Fibroblast of skin of abdomen (primary cell): ENCODE data around the gene NMU.
"Not testable (repeated sequence)": the region's sequence is repeated elsewhere in the genome, so short reads cannot be mapped to it uniquely, and the experiment has no call there.

Source experiments
- DNase-seq: peaks from one replicate; pipeline ENCODE4 v3.0.0-alpha.2; 2013

The NMU gene

DNA sequence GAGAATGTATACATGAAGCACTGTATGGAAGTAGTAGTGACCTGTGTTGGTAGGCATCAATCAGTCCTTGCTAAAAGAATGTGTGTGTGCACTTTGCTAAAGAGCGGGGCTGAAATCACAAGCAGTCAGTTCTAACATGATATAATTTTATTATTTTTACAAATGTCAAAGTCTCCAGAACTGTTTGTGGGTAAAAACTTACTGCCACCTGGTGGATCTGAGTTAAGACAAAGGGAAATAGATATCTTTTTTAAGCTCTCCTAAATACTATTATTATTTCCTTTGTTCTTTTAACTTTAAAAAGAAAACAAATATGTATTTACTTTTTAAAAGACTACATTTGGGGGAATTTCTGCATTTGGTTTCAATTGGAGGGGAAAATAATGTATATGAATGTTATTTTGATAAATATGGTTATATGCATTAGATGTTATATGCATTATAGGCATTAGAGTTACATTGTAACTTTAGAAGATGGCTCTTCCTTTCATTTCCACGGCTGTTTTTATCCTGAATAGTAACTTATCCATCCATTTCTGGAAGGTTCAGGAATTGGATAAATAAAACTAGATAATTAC, 81.6 kb downstream of the NMU start:
- DNase-seq = peak; percentile 56

DNA sequence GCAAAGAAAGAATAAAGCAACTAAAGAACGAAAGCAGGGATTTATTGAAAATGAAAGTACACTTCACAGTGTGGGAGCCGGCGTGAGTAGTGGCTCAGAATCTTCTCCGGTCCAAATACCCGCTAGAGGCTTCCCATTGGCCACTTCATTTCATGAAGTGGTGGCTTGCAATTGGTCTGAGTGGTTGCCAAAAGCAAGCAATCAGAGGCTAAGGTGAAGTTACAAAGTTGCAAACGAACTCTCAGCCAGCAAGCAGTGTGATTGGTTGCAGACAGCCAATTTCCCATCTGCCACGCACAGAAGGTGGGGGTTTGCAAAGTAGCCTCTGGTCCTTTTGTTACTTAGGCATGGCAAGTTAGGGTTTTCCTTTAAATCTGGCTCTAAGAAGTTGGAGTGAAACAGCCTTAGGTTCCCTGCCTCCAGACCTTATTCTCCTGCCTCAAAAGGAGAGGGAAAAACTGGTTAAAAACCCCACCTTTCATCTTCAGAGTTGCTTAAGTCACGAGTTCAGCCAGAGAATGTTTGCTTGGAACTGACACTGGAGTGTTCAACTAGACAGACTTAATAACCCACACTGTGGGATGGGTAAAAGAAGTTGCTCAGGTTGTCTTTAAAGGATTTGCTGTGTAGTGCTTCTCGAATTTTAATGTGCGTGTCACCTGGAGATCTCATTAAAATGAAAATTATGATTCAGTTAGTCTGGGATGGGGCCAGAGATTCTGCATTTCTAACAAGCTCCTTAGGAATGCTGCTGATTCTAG, 82.5 kb downstream of the NMU start:
- DNase-seq = peak; percentile 36

DNA sequence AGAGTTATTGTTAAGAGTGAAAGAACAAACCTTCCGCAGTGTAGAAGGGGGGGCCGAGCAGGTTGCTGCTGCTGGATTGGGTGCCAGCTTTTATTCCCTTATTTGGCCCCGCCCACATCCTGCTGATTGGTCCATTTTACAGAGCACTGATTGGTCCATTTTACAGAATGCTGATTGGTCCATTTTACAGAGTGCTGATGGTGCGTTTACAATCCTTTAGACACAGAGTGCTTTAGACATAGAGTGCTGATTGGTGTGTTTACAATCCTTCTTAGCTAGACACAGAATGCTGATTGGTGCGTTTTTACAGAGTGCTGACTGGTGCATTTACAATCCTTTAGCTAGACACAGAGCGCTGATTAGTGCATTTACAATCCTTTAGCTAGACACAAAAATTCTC, 84.1 kb downstream of the NMU start:
- not testable (repeated sequence) for DNase-seq

DNA sequence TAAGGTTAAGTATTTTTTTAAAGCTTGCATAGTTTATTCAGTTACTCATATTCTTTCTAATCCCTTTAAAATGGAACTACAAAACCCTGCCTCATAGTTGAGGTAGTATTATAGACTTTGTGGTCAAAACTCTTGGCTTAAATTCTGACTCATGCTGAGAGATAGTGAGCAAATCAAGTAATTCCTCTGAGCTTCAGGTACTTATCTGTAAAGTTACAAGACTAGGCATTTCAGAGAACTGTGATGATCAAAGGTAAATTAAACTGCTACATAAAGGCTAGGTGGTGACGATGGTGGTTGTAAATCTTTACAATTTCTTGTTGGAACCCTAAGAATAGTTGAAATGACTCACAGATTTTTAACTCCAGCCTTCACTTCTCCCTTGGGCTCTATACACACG, 86.2 kb downstream of the NMU start:
- DNase-seq = peak; percentile 88

DNA sequence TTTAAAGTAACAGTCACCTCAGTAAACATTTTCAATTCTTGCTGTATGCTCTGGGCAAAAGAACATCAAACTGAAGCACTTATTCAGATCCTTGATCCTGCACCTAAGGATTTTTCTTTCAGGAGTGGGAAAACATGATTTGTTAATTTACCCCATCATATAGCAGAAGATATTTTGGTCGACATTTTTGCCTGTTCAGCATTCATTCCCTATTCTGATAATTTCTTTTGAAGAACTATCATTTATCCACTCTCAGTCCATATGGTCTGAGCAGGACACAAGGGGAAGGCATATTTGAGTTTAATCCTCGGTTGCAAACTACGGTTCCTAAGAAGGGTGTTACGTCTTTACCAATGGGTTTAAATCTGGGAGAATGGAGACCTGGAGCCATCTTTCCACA, 88.2 kb downstream of the NMU start:
- DNase-seq = no peak

DNA sequence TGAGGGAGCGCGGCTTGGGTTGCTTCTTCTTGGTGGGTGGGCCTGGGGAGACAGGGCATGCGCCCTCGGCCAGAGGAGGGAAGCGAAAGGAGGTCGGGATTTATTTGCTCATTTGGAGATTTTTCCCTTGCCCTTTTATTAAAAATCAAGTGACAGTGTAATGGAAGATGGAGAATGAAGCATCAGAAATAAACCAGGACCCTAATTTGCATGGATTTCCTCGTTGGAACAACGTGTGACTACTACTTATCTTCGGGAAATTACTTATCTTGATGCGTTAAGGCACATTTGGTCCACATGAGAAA, 88.7 kb downstream of the NMU start:
- DNase-seq = peak; percentile 57

DNA sequence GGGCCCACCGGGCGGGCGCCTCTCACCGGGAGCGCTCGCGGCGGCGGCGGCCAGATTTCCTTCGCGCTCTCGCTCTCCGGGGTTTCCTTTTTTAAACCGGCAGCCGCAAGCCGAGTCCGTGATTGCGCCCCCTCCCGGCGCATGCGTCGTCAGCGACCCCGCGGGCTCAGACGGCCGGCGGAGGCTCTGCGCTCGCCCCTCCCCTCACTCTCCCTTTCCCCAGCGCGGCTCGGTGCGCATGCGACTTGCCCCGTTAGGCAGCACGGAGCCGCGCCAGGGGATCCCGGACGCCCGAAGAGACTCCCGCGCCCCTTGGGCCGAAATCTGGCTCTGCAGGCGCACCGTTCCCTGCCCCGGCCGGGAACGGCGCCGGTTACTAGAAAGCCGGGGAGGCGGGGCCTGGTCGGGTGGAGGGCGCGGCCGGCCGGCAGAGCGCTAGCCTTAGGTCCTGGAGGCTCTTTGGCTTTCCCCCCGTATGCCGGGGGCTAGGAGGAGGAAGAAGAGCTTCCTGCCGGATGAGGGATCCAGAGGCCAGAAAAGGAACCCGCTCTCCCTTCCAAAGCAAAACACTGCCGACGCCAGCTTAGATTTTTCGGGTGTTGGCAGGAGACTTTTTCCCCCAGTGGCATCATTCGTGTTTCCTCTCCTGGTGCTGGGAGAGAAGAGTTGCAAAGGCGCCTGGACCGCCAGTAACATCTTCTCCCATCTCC, 89.2 kb downstream of the NMU start, which contains the start of gene CLOCK:
CLOCK (minus strand) TSS at position 154 of the 710 bp plus-strand sequence. CDS start 64,124 bp downstream, outside the sequence.
- DNase-seq = peak; percentile 92

DNA sequence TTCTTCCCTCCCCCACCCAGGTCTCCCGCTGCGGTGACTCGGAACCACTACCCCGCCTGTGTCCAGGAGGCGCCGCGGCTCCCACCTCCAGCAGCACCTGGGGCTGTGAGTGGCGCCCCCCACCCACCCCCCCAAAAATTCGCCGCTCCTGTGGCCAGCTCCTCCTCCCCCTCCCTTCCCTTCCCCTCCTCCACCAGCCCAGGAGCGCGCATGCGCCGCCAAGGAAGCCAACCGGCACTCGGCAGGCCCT, 89.7 kb downstream of the NMU start:
- no peak for DNase-seq

DNA sequence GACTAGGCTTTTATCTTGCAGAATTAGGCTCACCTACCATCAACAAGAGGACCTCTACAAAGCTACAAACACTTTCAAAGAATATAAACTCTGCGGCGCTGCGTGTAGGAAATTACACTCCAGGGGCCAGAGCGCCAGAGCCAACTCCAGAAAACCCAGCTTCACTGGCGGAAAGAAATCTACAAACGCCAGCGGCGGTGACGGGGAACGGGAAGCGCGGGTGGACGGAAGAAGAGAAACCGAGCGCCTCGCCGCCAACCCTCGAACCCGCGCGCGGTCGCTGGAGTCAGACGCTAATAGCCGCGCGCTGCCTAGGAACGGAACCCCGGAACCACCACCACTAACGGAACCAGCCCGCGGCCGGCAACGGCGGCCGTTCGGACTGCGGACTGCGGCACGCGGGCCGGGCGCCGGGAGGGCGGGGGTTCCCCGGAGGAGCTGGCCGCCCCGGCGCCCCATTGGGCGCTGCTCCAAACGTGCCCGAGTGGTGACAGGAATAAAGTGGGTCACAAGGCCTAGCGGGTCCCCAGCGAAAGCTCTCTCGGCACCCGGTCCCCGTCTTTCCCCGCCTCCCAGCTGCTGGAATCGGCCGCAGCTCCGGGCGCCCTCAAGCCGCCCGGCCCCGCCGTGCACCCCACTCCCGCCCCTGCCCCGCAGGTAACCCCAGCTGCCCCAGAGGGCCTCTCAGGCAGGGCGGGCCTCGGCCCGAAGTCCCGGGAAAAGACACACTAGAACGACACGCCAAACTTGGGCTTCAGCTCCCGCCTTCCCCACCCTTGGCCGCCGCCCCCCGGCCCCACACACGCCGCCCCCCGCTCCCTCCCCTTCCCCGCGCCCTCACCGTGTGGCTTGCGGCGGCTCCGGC, 90.2 kb downstream of the NMU start:
- DNase-seq = peak; percentile 68
